ENCODE data around the gene HHATL.
A peak's percentile ranks its signal among the peaks of the same experiment; 100 is the strongest.

HHATL gene

DNA sequence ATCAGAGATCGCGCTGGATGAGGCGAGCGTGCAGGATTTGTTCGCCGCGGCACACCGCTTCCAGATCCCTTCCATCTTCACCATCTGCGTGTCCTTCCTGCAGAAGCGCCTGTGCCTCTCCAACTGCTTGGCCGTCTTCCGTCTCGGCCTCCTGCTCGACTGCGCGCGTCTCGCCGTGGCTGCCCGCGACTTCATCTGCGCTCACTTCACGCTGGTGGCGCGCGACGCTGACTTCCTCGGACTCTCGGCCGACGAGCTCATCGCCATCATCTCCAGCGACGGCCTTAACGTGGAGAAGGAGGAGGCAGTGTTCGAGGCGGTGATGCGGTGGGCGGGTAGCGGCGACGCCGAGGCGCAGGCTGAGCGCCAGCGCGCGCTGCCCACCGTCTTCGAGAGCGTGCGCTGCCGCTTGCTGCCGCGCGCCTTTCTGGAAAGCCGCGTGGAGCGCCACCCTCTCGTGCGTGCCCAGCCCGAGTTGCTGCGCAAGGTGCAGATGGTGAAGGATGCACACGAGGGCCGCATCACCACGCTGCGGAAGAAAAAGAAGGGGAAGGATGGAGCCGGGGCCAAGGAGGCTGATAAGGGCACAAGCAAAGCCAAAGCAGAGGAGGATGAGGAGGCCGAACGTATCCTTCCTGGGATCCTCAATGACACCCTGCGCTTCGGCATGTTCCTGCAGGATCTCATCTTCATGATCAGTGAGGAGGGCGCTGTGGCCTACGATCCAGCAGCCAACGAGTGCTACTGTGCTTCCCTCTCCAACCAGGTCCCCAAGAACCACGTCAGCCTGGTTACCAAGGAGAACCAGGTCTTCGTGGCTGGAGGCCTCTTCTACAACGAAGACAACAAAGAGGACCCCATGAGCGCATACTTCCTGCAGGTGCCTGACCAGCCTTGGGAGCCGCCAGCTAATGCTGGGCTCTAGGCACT, 16.4 kb downstream of the HHATL start:
- no peak for DNase-seq (ENCODE audit: low spot score)
- no peak for FAIRE-seq

GRCh38 chr3:42685363-42685881, 17.2 kb downstream of the HHATL start, which contains the start of gene KLHL40:
TSS of gene KLHL40 (plus strand) at chr3:42685537. CDS start at chr3:42685619, 82 bp downstream.
- no peak for DNase-seq (ENCODE audit: low spot score)
- no peak for FAIRE-seq

- DNase-seq (ENCODE audit: low spot score) (no peak), FAIRE-seq (no peak)
Observed at GRCh38 chr3:42684632-42685362, 17.8 kb downstream of the HHATL start.

DNA sequence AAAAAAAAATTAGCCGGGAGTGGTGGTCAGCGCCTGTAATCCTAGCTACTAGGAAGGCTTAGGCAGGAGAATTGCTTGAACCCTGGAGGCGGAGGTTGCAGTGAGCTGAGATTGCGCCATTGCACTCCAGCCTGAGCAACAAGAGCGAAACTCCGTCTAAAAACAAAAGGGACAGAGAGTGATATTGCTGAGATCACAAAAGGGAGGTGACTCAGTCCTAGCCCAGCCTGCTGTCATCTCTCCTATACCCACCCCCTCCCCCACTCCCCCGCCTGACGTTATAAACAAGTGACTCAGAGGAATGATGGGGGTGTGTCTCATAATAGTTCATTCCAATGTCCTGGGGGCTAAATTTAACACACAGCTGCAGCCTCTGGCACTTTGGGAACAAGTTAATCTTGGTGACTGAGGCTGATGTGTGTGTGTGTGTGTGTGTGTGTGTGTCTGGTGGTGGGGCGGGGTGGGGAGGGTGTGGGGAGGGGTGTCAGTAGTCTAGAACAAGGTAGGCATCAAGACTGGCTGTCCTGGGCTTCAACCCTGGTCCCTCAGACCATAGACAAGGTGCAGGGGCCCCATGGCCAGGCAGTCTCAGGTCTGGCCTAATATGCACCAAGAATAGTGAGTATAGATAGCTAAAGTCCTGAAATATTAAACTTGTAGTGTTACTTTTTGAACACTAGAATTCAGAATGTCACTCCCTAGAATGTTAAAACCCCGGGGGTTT, 18.6 kb downstream of the HHATL start:
- FAIRE-seq (no peak), DNase-seq (ENCODE audit: low spot score) (peak; percentile 82)

- no peak for FAIRE-seq
- DNase-seq (ENCODE audit: low spot score) = no peak
Observed at GRCh38 chr3:42682301-42683070, 20.1 kb downstream of the HHATL start.

GRCh38 chr3:42681361-42682038, 21.1 kb downstream of the HHATL start:
- FAIRE-seq (no peak), DNase-seq (ENCODE audit: low spot score) (no peak)

- FAIRE-seq = no peak
- no peak for DNase-seq (ENCODE audit: low spot score)
Observed at GRCh38 chr3:42680806-42681205, 21.8 kb downstream of the HHATL start.

DNA sequence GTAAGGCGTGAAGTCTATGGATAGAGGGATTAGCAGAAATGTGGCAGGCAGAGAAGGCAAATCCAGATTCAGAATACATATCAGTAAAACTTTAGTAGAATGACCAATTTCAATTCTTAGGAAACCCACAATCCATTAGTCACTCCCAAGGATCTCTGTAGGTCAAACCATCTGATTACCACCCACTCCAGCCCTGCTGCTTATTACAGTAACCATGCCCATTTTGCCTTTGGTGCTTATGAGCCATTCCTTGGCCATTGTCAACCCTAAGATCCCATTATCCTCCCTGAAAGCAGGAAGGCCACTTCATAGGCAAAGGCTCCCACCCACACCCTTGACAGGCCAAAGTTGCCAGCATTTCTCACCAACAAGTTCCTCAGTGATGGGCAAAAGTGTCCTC, 22.3 kb downstream of the HHATL start:
- no peak for FAIRE-seq
- DNase-seq (ENCODE audit: low spot score) = no peak

GRCh38 chr3:42678447-42678846, 24.2 kb downstream of the HHATL start:
- DNase-seq (ENCODE audit: low spot score) = no peak
- FAIRE-seq = no peak

DNA sequence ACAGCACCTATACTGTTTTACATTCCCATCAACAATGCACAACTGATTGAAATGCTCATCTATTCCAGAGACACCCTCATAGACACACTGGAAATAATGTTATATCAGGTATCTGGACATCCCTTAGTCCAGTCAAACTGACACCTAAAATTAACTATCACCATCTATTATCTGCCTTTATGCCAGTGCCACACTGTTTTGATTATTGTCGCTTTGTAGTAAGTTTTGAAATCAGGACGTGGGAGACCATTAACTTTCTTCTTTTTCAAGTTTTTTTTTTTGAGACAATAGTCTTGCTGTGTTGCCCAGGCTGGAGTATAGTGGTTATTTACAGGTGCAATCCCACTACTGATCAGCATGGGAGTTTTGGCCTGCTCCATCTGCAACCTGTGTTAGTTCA, 26.7 kb downstream of the HHATL start:
- no peak for DNase-seq (ENCODE audit: low spot score)
- FAIRE-seq = no peak

DNA sequence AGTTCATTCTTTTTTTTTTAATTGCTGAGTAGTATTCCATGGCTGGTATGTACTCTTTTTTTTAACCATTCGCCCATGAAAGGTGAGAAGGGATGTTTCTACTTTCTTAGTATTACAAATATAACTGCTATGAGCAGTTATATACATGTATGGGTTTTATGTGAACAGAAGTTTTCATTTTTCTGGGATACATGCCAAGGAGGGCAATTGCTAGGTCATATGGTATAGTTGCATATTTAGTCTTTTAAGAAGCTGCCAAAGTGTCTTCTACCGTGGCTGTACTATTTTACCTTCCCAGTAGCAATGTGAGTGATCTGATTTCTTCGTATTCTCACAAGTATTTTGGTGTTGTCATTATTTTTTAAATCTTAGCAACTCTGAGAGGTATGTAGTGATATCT, 28.5 kb downstream of the HHATL start:
- no peak for FAIRE-seq
- DNase-seq (ENCODE audit: low spot score) = no peak

GRCh38 chr3:42673082-42673481, 29.5 kb downstream of the HHATL start:
- DNase-seq (ENCODE audit: low spot score) (no peak), FAIRE-seq (no peak)

DNA sequence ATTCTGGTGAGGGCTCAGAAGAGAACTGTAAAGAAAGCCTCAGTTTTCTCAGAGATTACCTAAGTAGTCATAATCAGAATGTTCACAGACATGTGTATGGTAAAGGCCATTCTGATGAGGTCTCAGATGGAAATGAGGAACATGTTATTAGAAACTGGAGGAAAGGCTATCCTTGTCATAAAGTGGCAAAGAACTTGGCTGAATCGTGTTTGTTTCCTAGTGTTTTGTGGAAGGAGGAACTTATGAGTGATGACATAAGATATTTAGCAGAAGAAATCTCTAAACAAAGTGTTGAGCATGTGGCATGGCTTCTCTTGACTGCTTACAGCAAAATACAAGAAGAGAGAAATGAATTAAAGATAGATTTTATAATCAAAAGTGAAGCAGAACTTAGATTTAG, 30.1 kb downstream of the HHATL start:
- no peak for FAIRE-seq
- no peak for DNase-seq (ENCODE audit: low spot score)

DNA sequence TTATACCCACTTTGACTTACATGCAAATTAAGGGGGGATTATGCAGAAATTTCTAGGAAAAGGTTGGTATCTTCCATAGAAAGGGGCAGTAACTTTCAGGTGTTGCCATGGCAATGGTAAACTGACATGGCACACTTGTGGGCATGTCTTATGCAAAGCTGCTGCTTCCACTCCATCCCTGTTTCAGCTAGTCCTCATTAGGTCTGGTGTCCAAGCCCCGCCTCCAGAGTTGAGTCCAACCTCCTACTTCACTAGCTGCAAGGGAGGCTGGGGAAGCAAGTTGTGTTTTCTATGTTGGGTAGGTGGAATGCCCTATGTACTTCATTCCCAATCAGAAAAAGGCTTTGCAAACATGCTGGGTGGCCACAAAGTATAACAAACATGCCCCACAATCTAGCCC, 31.9 kb downstream of the HHATL start:
- DNase-seq (ENCODE audit: low spot score) (no peak), FAIRE-seq (no peak)

DNA sequence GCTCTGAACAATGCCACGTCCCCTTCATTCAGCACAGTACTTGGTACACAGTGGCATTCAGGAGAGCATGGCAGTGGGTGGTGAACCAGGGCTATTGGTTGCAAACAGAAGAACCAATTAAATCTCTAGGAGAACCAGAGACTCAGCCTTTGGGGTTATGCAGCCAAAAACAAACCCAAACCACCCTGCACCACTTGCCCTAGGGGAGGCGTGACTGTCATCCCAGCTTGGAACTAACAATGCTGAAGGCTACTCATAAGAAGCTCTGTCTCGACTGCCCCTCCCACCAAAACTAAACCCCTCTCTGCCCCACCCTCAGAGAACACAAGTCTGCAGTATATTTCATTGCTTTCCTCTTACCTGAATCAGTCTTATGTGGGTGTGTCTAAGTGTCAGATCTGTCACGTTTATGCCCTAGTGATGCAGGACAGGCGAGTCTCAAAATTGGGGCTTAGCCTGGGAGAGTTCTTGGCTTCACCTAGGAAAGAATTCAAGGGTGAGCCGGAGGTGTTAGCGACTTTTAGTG, 32.5 kb downstream of the HHATL start:
- FAIRE-seq (no peak), DNase-seq (ENCODE audit: low spot score) (no peak)

- FAIRE-seq = no peak
- no peak for DNase-seq (ENCODE audit: low spot score)
Observed at GRCh38 chr3:42668793-42669217, 33.8 kb downstream of the HHATL start.

- FAIRE-seq (no peak), DNase-seq (ENCODE audit: low spot score) (no peak)
Observed at GRCh38 chr3:42668413-42668760, 34.2 kb downstream of the HHATL start.

- FAIRE-seq (no peak), DNase-seq (ENCODE audit: low spot score) (no peak)
Observed at GRCh38 chr3:42667523-42668412, 34.8 kb downstream of the HHATL start.

DNA sequence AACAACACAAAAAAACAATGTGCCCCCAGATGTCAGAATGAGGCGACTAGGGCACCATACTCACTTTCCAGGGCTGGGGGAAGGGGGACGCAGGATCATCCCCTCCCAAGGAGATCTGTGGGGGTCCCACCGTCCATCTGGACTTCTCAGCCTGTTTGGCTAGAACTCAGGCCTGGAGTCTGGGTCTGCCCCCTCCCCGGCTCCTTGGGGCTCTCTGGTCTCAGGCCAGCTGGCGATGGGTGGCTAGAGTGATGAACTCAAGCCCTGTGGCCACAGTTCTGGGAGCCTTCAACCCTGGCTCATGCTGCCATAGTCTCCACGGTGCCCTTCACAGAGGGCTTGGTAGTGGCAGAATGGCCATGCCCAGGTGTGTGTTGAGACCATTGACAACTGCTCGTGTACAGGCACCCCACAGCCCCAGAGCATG, 35.5 kb downstream of the HHATL start:
- FAIRE-seq (no peak), DNase-seq (ENCODE audit: low spot score) (no peak)

Data from RCC 7860 (cell line).